HEK293 (cell line): ENCODE results near the gene FRMD4A.

Experiments used
- CTCF ChIA-PET: fragments of 350-600 bp; formaldehyde crosslinking; extraction: SDS; loops from one replicate; lab custom pipeline; 2021; ENCODE audit warnings: antibody characterized with exemption; lab: Yijun Ruan, JAX
- POLR2A ChIA-PET: fragments of 300-600 bp; formaldehyde crosslinking; extraction: SDS; loops from one replicate; lab custom pipeline; 2020; ENCODE audit warnings: antibody characterized with exemption, inconsistent platforms; lab: Yijun Ruan, JAX
- H3K27ac ChIP-seq: fragments of 200-500 bp; sonication (Bioruptor generic); 2 replicates; pipeline ENCODE4 v1.5.1; 2014; ENCODE audit warnings: low read depth, low read length, control low read depth, inconsistent platforms; ENCODE audit errors: extremely low read depth
- H3K36me3 ChIP-seq, 2 experiments: fragments of 200-500 bp in 1 of 2; sonication (Bioruptor generic) in 1 of 2; 1 replicate in 1 of 2; 2 replicates in 1 of 2; pipeline ENCODE4 v1.5.1; 2014 to 2017; ENCODE audit warnings: inconsistent platforms in 2 of 2, low read length in 2 of 2; ENCODE audit not compliant: control insufficient read depth in 2 of 2, insufficient read depth in 1 of 2
- H3K4me1 ChIP-seq: fragments of 200-500 bp; sonication (Bioruptor generic); 2 replicates; pipeline ENCODE4 v1.5.1; 2014; ENCODE audit warnings: mild to moderate bottlenecking, low read length, inconsistent platforms; ENCODE audit not compliant: control insufficient read depth, insufficient read depth
- H3K4me3 ChIP-seq: 2 replicates; pipeline ENCODE4 v1.5.1; 2011; ENCODE audit warnings: low read depth, mild to moderate bottlenecking, control low read depth, low read length, moderate library complexity
- H3K9me3 ChIP-seq: fragments of 200-500 bp; sonication (Bioruptor generic); 2 replicates; pipeline ENCODE4 v1.5.1; 2014; ENCODE audit warnings: low read depth, low read length, inconsistent platforms; ENCODE audit not compliant: control insufficient read depth, insufficient read depth
- GLIS1 ChIP-seq: fragments of 450-650 bp; formaldehyde crosslinking; IDR thresholded peaks from 2 replicates; pipeline ENCODE4 v1.5.1; 2016; ENCODE audit warnings: missing biosample characterization, missing genetic modification characterization
- GLIS2 ChIP-seq: fragments of 450-650 bp; formaldehyde crosslinking; IDR thresholded peaks from 2 replicates; pipeline ENCODE4 v1.5.1; 2016; ENCODE audit warnings: missing biosample characterization, missing genetic modification characterization
- KLF7 ChIP-seq: fragments of 450-650 bp; formaldehyde crosslinking; IDR thresholded peaks from 2 replicates; pipeline ENCODE4 v1.5.1; 2016; ENCODE audit warnings: missing biosample characterization, missing genetic modification characterization, borderline replicate concordance
- TCF7L2 ChIP-seq: IDR thresholded peaks from 2 replicates; pipeline ENCODE4 v1.6.1; 2011; ENCODE audit warnings: low read depth, mild to moderate bottlenecking, inconsistent platforms, low read length, moderate library complexity, borderline replicate concordance
- ZNF140 ChIP-seq: fragments of 450-650 bp; formaldehyde crosslinking; IDR thresholded peaks from 2 replicates; pipeline ENCODE4 v1.5.1; 2016; ENCODE audit warnings: missing biosample characterization, missing genetic modification characterization
- ZNF184 ChIP-seq: fragments of 450-650 bp; IDR thresholded peaks from 2 replicates; pipeline ENCODE4 v1.5.1; 2018; ENCODE audit warnings: missing biosample characterization, mild to moderate bottlenecking, missing genetic modification characterization
- ZNF239 ChIP-seq: fragments of 450-650 bp; formaldehyde crosslinking; IDR thresholded peaks from 2 replicates; pipeline ENCODE4 v1.5.1; 2016; ENCODE audit warnings: missing biosample characterization, missing genetic modification characterization
- ZNF518A ChIP-seq: fragments of 450-650 bp; formaldehyde crosslinking; conservative IDR thresholded peaks from 2 replicates; pipeline ENCODE4 v1.5.1; 2016; ENCODE audit warnings: low read depth, missing biosample characterization, missing genetic modification characterization
- ZNF521 ChIP-seq: fragments of 450-650 bp; formaldehyde crosslinking; IDR thresholded peaks from 2 replicates; pipeline ENCODE4 v1.5.1; 2017; ENCODE audit warnings: missing biosample characterization, mild to moderate bottlenecking, missing genetic modification characterization
- ZNF558 ChIP-seq: fragments of 450-650 bp; formaldehyde crosslinking; IDR thresholded peaks from 2 replicates; pipeline ENCODE4 v1.5.1; 2016; ENCODE audit warnings: missing biosample characterization, missing genetic modification characterization
- ZNF654 ChIP-seq: fragments of 450-650 bp; formaldehyde crosslinking; IDR thresholded peaks from 2 replicates; pipeline ENCODE4 v1.5.1; 2016; ENCODE audit warnings: low read depth, missing biosample characterization, missing genetic modification characterization
- ZNF660 ChIP-seq: fragments of 450-650 bp; IDR thresholded peaks from 2 replicates; pipeline ENCODE4 v1.5.1; 2018; ENCODE audit warnings: missing biosample characterization, mild to moderate bottlenecking, missing genetic modification characterization
- TF ChIP-seq, protein P1 (sequence below): fragments of 450-650 bp; formaldehyde crosslinking; IDR thresholded peaks from 2 replicates; pipeline ENCODE4 v1.5.1; 2016; ENCODE audit warnings: missing biosample characterization, missing genetic modification characterization, low read depth

FRMD4A gene

DNA sequence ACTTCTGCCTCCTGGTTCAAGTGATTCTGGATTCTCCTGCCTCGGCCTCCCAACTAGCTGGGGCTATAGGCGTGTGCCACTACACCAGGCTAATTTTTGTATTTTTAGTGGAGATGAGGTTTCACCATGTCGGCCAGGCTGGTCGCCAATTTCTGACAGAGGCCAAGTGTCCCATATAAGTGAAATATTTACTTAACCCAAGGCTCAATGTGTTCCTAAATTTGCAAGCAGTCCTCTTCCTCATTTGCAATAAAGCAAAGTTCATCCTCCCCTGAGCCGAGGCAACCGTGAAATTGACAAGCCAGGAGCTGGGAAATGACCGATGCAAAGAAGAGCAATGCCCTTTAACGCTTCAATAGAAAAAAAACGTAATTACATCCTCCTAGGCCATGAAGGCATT, 347.7 kb downstream of the FRMD4A start (continued):
- no peak for TF ChIP-seq ZNF239 (tag by site-specific recombination)
- no peak for TF ChIP-seq ZNF558 (tag by site-specific recombination)
- TF ChIP-seq ZNF660 (tag by site-specific recombination), result no peak
- TF ChIP-seq GLIS2 (tag by site-specific recombination), result no peak
- TF ChIP-seq ZNF518A (tag by site-specific recombination), result no peak
- no peak for TF ChIP-seq GLIS1 (tag by site-specific recombination)
- TF ChIP-seq ZNF521 (tag by site-specific recombination), result no peak
- TF ChIP-seq TCF7L2, result no peak
- TF ChIP-seq, all 188 proteins: peak for 0

GRCh38 chr10:13978533-13979115, 352.1 kb downstream of the FRMD4A start:
- H3K27ac ChIP-seq, result no peak overlapping the region
- no peak overlapping the region for H3K4me3 ChIP-seq
- ChIA-PET CTCF (no interaction called here), POLR2A (no interaction called here)
- no peaks in the 10 kb centered on the region for H3K9me3 ChIP-seq
- TF ChIP-seq ZNF184 (tag by site-specific recombination), result no peak
- TF ChIP-seq, protein P1, sequence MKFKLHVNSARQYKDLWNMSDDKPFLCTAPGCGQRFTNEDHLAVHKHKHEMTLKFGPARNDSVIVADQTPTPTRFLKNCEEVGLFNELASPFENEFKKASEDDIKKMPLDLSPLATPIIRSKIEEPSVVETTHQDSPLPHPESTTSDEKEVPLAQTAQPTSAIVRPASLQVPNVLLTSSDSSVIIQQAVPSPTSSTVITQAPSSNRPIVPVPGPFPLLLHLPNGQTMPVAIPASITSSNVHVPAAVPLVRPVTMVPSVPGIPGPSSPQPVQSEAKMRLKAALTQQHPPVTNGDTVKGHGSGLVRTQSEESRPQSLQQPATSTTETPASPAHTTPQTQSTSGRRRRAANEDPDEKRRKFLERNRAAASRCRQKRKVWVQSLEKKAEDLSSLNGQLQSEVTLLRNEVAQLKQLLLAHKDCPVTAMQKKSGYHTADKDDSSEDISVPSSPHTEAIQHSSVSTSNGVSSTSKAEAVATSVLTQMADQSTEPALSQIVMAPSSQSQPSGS (tag by site-specific recombination), result 0 out of 2 replicates have a peak, but pooled peaks have one; percentile 47
- no peaks in the 10 kb centered on the region for H3K36me3 ChIP-seq
- H3K4me1 ChIP-seq, result 0 out of 2 replicates have a peak, but pooled peaks cover 2% of the 10 kb centered on the region

GRCh38 chr10:13977861-13978532, 352.7 kb downstream of the FRMD4A start:
- ChIA-PET POLR2A (no interaction called here), CTCF (no interaction called here)
- TF ChIP-seq ZNF654 (no peak), KLF7 (tag by site-specific recombination) (no peak), ZNF140 (tag by site-specific recombination) (peak; percentile 79)
- Histone ChIP-seq H3K27ac (no peak overlapping the region), H3K9me3 (no peaks in the 10 kb centered on the region), H3K4me3 (no peak overlapping the region), H3K4me1 (0 out of 2 replicates have a peak, but pooled peaks cover 2% of the 10 kb centered on the region), H3K36me3 (no peaks in the 10 kb centered on the region)
